WERI-Rb-1 (cell line): Measurements from ENCODE around the gene COL5A2.
A peak's percentile ranks its signal among the peaks of the same experiment; 100 is the strongest.

Experiments
- DNase-seq: peaks from one replicate; pipeline ENCODE4 v3.0.0-alpha.2; 2020
- H3K27ac ChIP-seq: fragments of 250-450 bp; sonication (Bioruptor Pico); 2 replicates; pipeline ENCODE4 v1.5.1; 2020; ENCODE audit warnings: mild to moderate bottlenecking, moderate library complexity
- H3K27me3 ChIP-seq: fragments of 250-450 bp; sonication (Bioruptor Pico); 2 replicates; pipeline ENCODE4 v1.5.1; 2021; ENCODE audit warnings: mild to moderate bottlenecking, low read depth, moderate library complexity; ENCODE audit not compliant: insufficient read depth, severe bottlenecking
- H3K36me3 ChIP-seq: fragments of 250-450 bp; sonication (Bioruptor Pico); 2 replicates; pipeline ENCODE4 v1.5.1; 2020; ENCODE audit warnings: mild to moderate bottlenecking, moderate library complexity
- H3K4me3 ChIP-seq: 2 replicates; pipeline ENCODE4 v1.5.1; 2011; ENCODE audit warnings: low read depth, mild to moderate bottlenecking, control low read depth, low read length
- H3K9me3 ChIP-seq: fragments of 250-450 bp; sonication (Bioruptor Pico); 2 replicates; pipeline ENCODE4 v1.5.1; 2021; ENCODE audit warnings: mild to moderate bottlenecking, moderate library complexity; ENCODE audit not compliant: severe bottlenecking
- CTCF ChIP-seq: IDR thresholded peaks from 2 replicates; pipeline ENCODE4 v1.5.1; 2011; ENCODE audit warnings: low read depth, mild to moderate bottlenecking, control low read depth, inconsistent platforms, low read length

The COL5A2 gene

GRCh38 chr2:189060096-189060642, 119.4 kb downstream of the COL5A2 start:
- Histone ChIP-seq H3K4me3 (no peak overlapping the region), H3K36me3 (no peaks in the 10 kb centered on the region), H3K27ac (no peak overlapping the region), H3K27me3 (no peaks in the 10 kb centered on the region), H3K9me3 (no peaks in the 10 kb centered on the region)
- no peak for TF ChIP-seq CTCF
- DNase-seq: no peak

GRCh38 chr2:189057316-189057715, 122.2 kb downstream of the COL5A2 start:
- Histone ChIP-seq H3K4me3 (no peak overlapping the region), H3K27me3 (no peaks in the 10 kb centered on the region), H3K36me3 (no peaks in the 10 kb centered on the region), H3K9me3 (no peaks in the 10 kb centered on the region), H3K27ac (no peak overlapping the region)
- DNase-seq: no peak
- no peak for TF ChIP-seq CTCF

GRCh38 chr2:189056200-189057106, 123.1 kb downstream of the COL5A2 start:
- no peaks in the 10 kb centered on the region for H3K27me3 ChIP-seq
- no peak for DNase-seq
- TF ChIP-seq CTCF: no peak
- H3K9me3 ChIP-seq: no peaks in the 10 kb centered on the region
- H3K27ac ChIP-seq: no peak overlapping the region
- H3K4me3 ChIP-seq: no peak overlapping the region
- no peaks in the 10 kb centered on the region for H3K36me3 ChIP-seq

- Histone ChIP-seq H3K27ac (peak overlapping the region; percentile 42), H3K36me3 (no peaks in the 10 kb centered on the region), H3K4me3 (no peak overlapping the region), H3K9me3 (no peaks in the 10 kb centered on the region), H3K27me3 (no peaks in the 10 kb centered on the region)
- TF ChIP-seq CTCF: no peak
- no peak for DNase-seq
Observed at GRCh38 chr2:189050165-189050712, 129.3 kb downstream of the COL5A2 start.

GRCh38 chr2:189049709-189050164, 129.8 kb downstream of the COL5A2 start:
- Histone ChIP-seq H3K27ac (peak overlapping the region; percentile 26; the same call in 1 of the 2 replicates), H3K9me3 (no peaks in the 10 kb centered on the region), H3K27me3 (no peaks in the 10 kb centered on the region), H3K36me3 (no peaks in the 10 kb centered on the region), H3K4me3 (no peak overlapping the region)
- TF ChIP-seq CTCF: no peak
- no peak for DNase-seq
